D721Med (cell line): ENCODE results near the gene CCHCR1.

ENCODE experiments used
- DNase-seq: peaks from one replicate; pipeline ENCODE4 v3.0.0; 2011; ENCODE audit warnings: low spot score; ENCODE audit not compliant: insufficient read length
- FAIRE-seq: peaks from 2 replicates; lab custom pipeline; 2011; peaks lifted over from hg19 to GRCh38; lab: Jason Lieb, UNC
- TF ChIP-seq, protein P1 (sequence below): IDR thresholded peaks from 2 replicates; pipeline ENCODE4 v1.5.1; 2012; ENCODE audit warnings: mild to moderate bottlenecking, control low read depth; ENCODE audit not compliant: insufficient read depth; ENCODE audit errors: missing control alignments

CCHCR1 gene

DNA sequence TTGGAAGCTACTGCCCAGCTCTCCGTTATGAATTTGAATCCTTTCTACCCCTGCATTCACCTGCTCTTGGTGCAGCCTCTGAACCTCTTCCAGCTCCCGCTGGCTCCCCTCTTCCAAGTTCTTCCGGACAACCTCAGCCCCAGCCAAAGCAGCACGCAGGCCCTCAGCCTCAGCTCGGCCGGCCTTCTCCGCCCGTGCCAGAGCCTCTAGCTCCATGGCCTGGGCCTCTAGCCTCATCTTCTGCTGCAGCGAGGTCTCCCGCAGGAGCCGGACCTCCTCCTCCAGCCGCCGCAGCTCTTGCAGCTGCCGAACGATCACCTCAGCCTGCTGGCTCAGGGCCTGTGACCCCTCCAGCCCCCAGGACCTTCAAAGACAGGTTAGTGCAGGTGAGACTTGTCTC, 3.2 kb downstream of the CCHCR1 start:
- TF ChIP-seq, protein P1, sequence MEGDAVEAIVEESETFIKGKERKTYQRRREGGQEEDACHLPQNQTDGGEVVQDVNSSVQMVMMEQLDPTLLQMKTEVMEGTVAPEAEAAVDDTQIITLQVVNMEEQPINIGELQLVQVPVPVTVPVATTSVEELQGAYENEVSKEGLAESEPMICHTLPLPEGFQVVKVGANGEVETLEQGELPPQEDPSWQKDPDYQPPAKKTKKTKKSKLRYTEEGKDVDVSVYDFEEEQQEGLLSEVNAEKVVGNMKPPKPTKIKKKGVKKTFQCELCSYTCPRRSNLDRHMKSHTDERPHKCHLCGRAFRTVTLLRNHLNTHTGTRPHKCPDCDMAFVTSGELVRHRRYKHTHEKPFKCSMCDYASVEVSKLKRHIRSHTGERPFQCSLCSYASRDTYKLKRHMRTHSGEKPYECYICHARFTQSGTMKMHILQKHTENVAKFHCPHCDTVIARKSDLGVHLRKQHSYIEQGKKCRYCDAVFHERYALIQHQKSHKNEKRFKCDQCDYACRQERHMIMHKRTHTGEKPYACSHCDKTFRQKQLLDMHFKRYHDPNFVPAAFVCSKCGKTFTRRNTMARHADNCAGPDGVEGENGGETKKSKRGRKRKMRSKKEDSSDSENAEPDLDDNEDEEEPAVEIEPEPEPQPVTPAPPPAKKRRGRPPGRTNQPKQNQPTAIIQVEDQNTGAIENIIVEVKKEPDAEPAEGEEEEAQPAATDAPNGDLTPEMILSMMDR: no peak
- no peak for DNase-seq
- FAIRE-seq: no peak

DNA sequence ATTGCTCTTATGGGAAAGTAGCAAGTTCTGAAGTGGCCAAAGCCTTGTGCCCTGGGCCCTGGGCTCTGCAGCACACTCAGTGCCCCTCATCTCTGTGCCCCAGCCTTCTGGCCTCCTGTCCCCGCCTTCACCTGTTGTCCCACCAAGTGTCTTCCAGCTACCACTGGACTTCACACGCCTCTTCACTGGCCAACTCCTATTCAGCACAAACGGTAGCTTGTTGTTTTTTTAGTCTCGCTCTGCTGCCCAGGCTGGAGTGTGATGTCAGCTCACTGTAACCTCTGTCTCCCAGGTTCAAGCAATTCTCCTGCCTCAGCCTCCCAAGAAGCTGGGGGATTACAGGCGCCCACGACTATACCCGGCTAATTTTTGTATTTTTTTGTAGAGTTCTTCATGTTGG, 4.8 kb downstream of the CCHCR1 start:
- no peak for DNase-seq
- no peak for FAIRE-seq
- TF ChIP-seq, protein P1: no peak

DNA sequence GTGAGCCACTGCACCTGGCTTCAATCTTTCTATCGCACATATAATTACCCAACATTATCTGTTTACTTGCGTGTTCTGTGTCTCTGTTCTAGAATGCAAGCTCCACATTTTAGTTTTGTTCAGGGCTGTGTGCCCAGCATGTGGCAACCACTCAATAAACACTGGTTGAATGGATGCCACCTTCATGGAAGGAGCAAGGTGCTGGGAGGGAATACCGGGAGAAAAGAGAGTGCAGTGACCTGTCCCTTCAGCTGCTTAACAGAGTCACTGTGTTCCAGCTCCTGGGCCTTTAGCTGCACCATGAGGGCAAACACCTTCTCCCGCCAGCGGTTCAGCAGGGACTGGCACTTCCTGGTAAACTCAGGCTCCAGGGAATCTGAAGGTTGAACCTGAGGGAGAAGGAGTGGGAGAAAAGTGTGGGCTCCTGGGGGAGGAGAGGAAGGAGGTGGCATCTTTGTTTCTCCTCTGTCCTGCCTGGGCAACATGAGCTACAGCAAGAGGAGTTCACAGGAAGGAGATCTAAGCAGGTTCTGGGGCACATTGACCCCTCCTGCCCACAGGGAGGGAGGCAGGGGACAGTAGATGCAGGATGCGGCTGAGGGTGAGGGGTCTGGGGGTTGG, 7.7 kb downstream of the CCHCR1 start:
- FAIRE-seq (no peak), DNase-seq (no peak)
- TF ChIP-seq, protein P1: no peak

DNA sequence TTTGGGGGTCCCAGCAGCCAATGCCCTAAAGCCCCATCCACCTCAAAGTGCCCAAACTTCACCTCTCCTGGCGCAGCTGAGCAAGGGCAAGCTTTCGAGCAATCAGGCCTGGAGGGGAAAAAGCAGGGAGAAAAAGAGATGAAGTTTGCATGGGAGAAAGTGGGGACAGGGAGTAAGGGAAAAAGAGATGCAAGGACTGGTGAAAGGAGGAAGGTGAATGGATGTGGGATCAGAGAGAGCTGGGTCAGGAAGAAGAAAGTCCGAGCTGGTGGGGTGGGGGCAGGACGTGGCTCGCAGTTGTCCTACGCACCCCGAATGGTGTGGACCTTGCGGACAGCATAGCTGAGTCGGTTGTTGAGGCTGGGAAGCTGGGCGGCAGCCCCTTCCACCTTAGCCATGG, 12.2 kb downstream of the CCHCR1 start:
- TF ChIP-seq, protein P1: no peak
- DNase-seq: no peak
- FAIRE-seq: no peak

DNA sequence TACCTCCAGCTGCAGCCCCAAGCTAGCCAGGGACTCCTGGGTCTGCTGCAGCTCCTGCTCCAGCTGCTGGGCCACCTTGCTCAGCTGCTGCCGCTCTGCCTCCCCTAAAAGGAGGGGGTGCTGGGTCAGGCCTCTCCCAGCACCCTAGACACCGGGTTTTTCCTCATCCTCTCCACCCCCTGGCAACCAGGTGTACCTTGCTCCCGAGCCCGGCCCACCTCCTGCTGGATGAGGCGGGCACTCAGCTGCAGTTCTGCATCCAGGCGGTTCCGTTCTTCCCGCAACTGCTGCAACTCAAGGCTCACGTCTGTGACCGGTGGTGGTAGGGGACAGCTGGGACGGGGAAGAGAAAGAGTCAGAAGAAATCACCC, 12.6 kb downstream of the CCHCR1 start:
- FAIRE-seq (no peak), DNase-seq (no peak)
- TF ChIP-seq, protein P1: no peak

DNA sequence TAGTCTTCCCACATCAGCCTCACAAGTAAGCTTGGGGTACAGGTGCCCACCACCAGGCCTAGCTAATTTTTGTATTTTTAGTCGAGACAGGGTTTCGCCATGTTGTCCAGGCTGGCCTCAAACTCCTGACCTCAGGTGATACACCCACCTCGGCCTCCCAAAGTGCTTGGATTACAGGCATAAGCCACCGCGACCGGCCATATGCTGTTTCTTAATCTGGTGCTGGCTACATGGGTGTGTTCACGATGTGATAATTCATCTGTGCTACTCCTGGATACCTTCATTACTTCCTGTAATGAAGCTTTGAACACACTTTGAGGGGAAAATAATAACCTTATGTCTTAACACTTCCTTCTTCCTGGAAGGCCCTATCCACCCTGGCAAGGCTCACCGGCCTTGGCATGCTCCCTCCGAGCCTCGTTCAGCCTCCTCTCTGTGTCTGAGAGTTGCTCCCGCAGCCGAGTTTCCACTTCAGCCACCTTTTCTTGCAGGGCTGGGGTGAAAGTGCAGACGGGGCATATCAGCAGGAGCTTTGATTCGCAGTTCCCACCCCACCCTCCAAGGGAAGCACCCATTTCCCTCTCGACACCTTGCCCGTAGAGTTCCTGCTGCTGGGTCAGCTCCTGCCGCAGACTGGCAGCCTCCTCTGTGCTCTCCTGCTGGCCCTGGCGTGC, 13.2 kb downstream of the CCHCR1 start:
- FAIRE-seq (no peak), DNase-seq (no peak)
- TF ChIP-seq, protein P1: no peak

DNA sequence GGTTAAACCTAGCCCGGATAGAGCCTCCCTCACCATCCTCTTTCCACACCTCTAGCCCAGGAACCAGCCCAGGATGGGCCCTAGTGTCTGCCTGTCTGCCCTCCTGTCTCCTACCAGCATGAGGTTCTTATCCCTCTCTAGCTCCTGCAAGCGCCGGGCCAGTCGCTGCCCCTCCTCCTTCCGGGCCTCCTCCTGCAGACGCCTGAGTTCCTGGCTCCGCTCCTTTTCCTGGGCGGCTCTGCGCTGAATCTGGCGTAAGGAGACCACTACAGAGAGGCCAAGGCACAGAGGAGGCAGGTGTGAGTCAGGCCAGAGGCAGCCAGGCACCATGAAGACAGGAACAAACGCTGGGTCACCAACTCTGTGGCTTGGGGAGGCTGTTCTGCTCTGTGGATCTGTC, 14.5 kb downstream of the CCHCR1 start:
- TF ChIP-seq, protein P1: no peak
- DNase-seq (no peak), FAIRE-seq (no peak)
